ENCODE measurements around the gene LRMDA.
"Not testable (repeated sequence)": the region's sequence is repeated elsewhere in the genome, so short reads cannot be mapped to it uniquely, and the experiment has no call there.

Gene LRMDA

GRCh38 chr10:75508239-75508813, 76.9 kb downstream of the LRMDA start:
- DNase-seq (ENCODE audit: low read depth), result no peak

- DNase-seq (ENCODE audit: low read depth), result no peak
Measured at GRCh38 chr10:75508814-75509306, 77.4 kb downstream of the LRMDA start.

GRCh38 chr10:75509706-75510105, 78.3 kb downstream of the LRMDA start:
- no peak for DNase-seq (ENCODE audit: low read depth)

GRCh38 chr10:75511011-75511410, 79.6 kb downstream of the LRMDA start:
- DNase-seq (ENCODE audit: low read depth), result no peak

- no peak for DNase-seq (ENCODE audit: low read depth)
Measured at GRCh38 chr10:75512203-75512933, 80.9 kb downstream of the LRMDA start.

GRCh38 chr10:75513292-75513885, 82.0 kb downstream of the LRMDA start:
- no peak for DNase-seq (ENCODE audit: low read depth)

GRCh38 chr10:75514830-75515229, 83.4 kb downstream of the LRMDA start:
- DNase-seq (ENCODE audit: low read depth), result no peak

GRCh38 chr10:75516154-75516553, 84.7 kb downstream of the LRMDA start:
- DNase-seq (ENCODE audit: low read depth), result not testable (repeated sequence)

GRCh38 chr10:75519213-75519612, 87.8 kb downstream of the LRMDA start:
- not testable (repeated sequence) for DNase-seq (ENCODE audit: low read depth)

- not testable (repeated sequence) for DNase-seq (ENCODE audit: low read depth)
Measured at GRCh38 chr10:75521194-75521829, 89.9 kb downstream of the LRMDA start.

- no peak for DNase-seq (ENCODE audit: low read depth)
Measured at GRCh38 chr10:75525067-75525466, 93.6 kb downstream of the LRMDA start.

- DNase-seq (ENCODE audit: low read depth), result no peak
Measured at GRCh38 chr10:75525646-75526045, 94.2 kb downstream of the LRMDA start.

GRCh38 chr10:75527542-75527941, 96.1 kb downstream of the LRMDA start:
- DNase-seq (ENCODE audit: low read depth), result no peak

- no peak for DNase-seq (ENCODE audit: low read depth)
Measured at GRCh38 chr10:75528392-75528791, 97.0 kb downstream of the LRMDA start.

- DNase-seq (ENCODE audit: low read depth), result no peak
Measured at GRCh38 chr10:75530299-75530698, 98.9 kb downstream of the LRMDA start.

- DNase-seq (ENCODE audit: low read depth), result no peak
Measured at GRCh38 chr10:75531571-75532031, 100.2 kb downstream of the LRMDA start.

- DNase-seq (ENCODE audit: low read depth), result no peak
Measured at GRCh38 chr10:75532253-75532924, 101.0 kb downstream of the LRMDA start.

GRCh38 chr10:75538144-75538543, 106.7 kb downstream of the LRMDA start:
- DNase-seq (ENCODE audit: low read depth), result no peak

GRCh38 chr10:75538765-75539164, 107.3 kb downstream of the LRMDA start:
- DNase-seq (ENCODE audit: low read depth), result no peak

- no peak for DNase-seq (ENCODE audit: low read depth)
Measured at GRCh38 chr10:75540357-75540966, 109.0 kb downstream of the LRMDA start.

- DNase-seq (ENCODE audit: low read depth), result no peak
Measured at GRCh38 chr10:75540981-75541380, 109.6 kb downstream of the LRMDA start.

- no peak for DNase-seq (ENCODE audit: low read depth)
Measured at GRCh38 chr10:75541411-75541810, 110.0 kb downstream of the LRMDA start.

Measured in activated T-helper 9 cell treated with anti-CD3 and anti-CD28 coated beads, Interleukin-2, amount 50 U/mL, for 16 hours (primary cell).